Ishikawa (cell line): ENCODE measurements around the gene ZC2HC1C.

ENCODE experiments used
- CEBPB ChIP-seq: IDR thresholded peaks from 2 replicates; pipeline ENCODE4 v1.6.1; 2012
- CREB1 ChIP-seq: IDR thresholded peaks from 2 replicates; pipeline ENCODE4 v1.6.1; 2012; ENCODE audit warnings: low read depth
- EGR1 ChIP-seq: IDR thresholded peaks from 2 replicates; pipeline ENCODE4 v1.6.1; 2012
- EP300 ChIP-seq: IDR thresholded peaks from 2 replicates; pipeline ENCODE4 v1.6.1; 2012; ENCODE audit warnings: borderline replicate concordance
- FOXM1 ChIP-seq: IDR thresholded peaks from 2 replicates; pipeline ENCODE4 v1.6.1; 2012; ENCODE audit warnings: low read depth, borderline replicate concordance
- NFIC ChIP-seq: IDR thresholded peaks from 2 replicates; pipeline ENCODE4 v1.6.1; 2012
- RAD21 ChIP-seq: IDR thresholded peaks from 2 replicates; pipeline ENCODE4 v1.6.1; 2012; ENCODE audit warnings: low read depth
- REST ChIP-seq: IDR thresholded peaks from 2 replicates; pipeline ENCODE4 v1.6.1; 2012; ENCODE audit warnings: low read depth, mild to moderate bottlenecking
- TAF1 ChIP-seq: IDR thresholded peaks from 2 replicates; pipeline ENCODE4 v1.6.1; 2012; ENCODE audit warnings: low read depth, mild to moderate bottlenecking
- TCF12 ChIP-seq: IDR thresholded peaks from 2 replicates; pipeline ENCODE4 v1.6.1; 2012; ENCODE audit warnings: low read depth
- TEAD4 ChIP-seq: IDR thresholded peaks from 2 replicates; pipeline ENCODE4 v1.6.1; 2012
- YY1 ChIP-seq: IDR thresholded peaks from 2 replicates; pipeline ENCODE4 v1.6.1; 2012; ENCODE audit warnings: low read depth
- ZBTB7A ChIP-seq: IDR thresholded peaks from 2 replicates; pipeline ENCODE4 v1.6.1; 2012; ENCODE audit warnings: low read depth
- TF ChIP-seq, protein P1 (sequence below): IDR thresholded peaks from 2 replicates; pipeline ENCODE4 v1.6.1; 2012
- TF ChIP-seq, protein P2 (sequence below): IDR thresholded peaks from 2 replicates; pipeline ENCODE4 v1.6.1; 2012

The ZC2HC1C gene

DNA sequence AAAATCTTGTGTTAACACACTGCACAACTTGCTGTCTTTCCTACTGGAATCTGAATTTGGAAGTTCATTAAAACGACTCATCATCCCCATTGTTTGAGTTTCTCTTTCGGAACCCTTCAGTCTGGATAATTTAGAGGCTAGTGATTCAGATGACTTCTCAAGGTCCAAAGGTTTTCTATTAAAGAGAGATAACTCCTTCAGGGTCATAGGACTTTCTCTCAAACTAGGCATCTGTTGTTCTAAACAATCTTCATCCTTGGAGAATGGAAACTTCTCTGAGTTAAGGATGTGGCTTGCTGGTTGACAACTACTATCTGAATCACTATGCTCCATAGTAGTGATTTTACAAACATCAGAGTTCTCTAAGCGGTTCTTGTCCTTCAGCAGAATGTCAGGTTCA, 22.5 kb upstream of the ZC2HC1C start:
- TF ChIP-seq RAD21 (no peak), YY1 (no peak), TAF1 (no peak), CEBPB (no peak), NFIC (no peak), CREB1 (no peak), TEAD4 (no peak), REST (no peak), FOXM1 (no peak), ZBTB7A (no peak), EP300 (no peak)
- TF ChIP-seq, protein P1, sequence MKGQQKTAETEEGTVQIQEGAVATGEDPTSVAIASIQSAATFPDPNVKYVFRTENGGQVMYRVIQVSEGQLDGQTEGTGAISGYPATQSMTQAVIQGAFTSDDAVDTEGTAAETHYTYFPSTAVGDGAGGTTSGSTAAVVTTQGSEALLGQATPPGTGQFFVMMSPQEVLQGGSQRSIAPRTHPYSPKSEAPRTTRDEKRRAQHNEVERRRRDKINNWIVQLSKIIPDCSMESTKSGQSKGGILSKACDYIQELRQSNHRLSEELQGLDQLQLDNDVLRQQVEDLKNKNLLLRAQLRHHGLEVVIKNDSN = no peak

GRCh38 chr14:75047506-75047905, 21.9 kb upstream of the ZC2HC1C start:
- TF ChIP-seq TAF1 (no peak), FOXM1 (no peak), YY1 (no peak), CREB1 (no peak), CEBPB (no peak), EP300 (no peak), RAD21 (no peak), EGR1 (no peak), REST (no peak), TEAD4 (no peak), ZBTB7A (no peak), TCF12 (no peak), NFIC (no peak)
- TF ChIP-seq, protein P1 = no peak
- TF ChIP-seq, protein P2, sequence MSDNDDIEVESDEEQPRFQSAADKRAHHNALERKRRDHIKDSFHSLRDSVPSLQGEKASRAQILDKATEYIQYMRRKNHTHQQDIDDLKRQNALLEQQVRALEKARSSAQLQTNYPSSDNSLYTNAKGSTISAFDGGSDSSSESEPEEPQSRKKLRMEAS = no peak

DNA sequence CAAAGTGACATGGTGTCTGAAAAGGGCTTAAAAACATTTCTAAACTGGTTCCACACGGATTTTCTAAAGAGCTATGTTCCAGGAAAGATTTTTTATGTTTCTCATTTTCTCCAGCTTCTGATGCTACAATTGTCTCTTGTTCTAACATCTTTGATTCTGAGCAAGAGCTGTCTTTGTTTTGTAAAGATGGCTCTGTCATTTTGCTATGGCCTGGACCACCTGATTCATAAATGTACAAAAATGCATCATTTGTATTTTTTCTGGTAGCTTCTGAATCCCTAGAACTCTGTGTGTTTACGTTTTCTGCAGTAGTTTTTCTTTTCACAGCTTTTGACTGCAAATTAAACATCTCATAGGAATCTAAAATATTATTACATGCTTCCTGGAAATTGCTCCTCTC, 21.3 kb upstream of the ZC2HC1C start:
- TF ChIP-seq RAD21 (no peak), CEBPB (no peak), CREB1 (no peak)
- TF ChIP-seq, protein P1 = no peak

DNA sequence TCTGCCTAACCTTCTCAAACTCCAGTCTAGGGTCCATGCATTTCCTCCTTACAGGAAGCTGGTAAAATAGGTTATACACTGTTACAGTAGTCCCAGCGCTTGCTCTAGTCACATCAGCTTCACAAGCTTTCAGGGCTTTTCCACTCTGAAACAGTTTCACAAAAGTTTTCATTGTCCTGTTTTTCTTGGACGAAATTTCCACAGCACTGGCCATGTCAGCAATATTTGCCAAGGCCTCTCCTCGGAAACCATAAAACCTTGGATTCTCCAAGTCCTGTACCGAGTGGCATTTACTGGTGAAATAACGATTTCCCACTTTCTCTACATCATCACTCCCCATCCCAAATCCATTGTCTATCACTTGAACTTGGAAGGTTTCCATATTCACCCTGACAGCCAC, 20.3 kb upstream of the ZC2HC1C start:
- TF ChIP-seq FOXM1 (no peak), TCF12 (no peak), EP300 (no peak), CEBPB (no peak), EGR1 (no peak), RAD21 (no peak), YY1 (no peak), CREB1 (no peak), REST (no peak), NFIC (no peak), TEAD4 (no peak), TAF1 (no peak), ZBTB7A (no peak)
- TF ChIP-seq, protein P1 = no peak
- TF ChIP-seq, protein P2 = no peak
